Measurements from ENCODE around the gene STOML3.

The STOML3 gene

DNA sequence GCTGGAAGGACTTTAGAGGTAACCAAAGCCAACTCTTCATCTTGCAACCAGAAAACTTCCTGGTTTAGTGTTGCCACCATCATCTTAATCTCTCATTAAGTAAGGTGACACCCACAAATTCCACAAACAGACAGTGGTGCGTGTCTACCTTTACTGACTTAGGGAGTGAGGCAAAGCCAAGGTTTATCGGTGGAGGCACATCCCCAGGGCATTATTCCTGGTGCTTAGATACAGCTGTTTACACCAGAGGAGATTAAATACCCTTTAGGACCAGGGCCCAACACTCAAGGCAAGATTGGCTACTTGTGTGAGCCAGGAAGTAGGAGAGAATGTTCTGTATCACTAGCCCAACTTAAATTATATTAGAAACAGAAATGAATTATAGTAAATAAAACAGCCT is 9.5 kb downstream of the STOML3 start:
- DNase-seq (ENCODE audit: low read depth in 2 of 2), result no peak

DNA sequence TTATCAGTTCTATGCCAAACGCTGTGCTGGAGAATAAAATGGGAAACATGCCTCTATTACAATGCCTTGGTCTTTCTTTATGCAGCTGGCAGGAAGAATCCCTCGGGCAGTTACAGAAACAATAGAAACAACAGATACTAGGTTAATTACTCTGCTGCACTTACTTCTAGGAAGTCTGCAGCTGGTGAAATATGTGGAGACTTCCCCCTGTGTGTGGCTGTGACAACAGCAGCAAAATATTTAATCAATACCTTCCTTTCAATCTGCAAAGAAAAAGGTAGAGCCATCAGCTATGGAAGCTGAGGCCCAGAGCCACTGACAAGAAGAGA is 9.9 kb downstream of the STOML3 start:
- DNase-seq (ENCODE audit: low read depth in 2 of 2), result no peak

DNA sequence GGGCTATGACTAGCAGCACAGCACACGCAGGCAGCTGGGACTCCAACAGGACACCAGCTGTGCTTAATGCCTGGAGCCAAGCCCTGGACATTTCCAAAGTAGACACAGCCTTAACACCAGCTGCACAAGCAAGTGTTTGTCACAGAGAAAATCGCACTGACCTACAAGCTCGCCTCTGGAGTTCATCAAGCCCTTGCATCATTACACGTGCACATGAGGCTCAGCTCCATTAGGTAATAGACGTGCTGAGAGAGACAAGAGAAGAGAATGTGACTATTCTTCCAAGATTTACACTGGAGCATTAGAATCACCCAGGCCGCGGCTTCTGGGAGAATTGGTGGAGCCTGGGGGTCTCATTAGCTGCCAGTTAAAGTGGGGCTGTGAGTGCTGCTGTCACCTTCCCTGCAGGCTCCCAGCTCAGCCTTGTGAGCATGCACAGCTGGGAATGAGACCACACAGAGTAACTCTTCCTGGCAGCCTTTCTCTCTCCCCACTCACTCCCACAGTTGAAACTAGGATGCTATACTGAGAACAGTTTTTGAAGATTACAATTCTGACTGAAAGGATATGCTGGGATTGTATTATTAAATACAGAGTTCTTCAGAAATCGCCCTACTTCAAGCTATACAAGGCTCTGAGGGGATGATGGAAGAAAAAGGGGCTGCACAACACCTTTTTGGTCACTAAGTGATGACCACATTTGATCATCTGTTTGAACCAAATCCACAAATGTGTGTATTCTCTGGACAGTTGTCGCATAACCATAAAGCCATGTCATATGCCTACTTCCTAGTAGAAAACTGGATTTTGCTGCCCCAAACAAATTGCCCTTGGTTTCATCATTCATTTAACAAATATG is 10.5 kb downstream of the STOML3 start:
- no peak for DNase-seq (ENCODE audit: low read depth in 2 of 2)

- no peak for DNase-seq (ENCODE audit: low read depth in 2 of 2)
Measured at GRCh38 chr13:38970380-38971051, 20.1 kb downstream of the STOML3 start.

GRCh38 chr13:38969187-38969586 is 21.4 kb downstream of the STOML3 start:
- no peak for DNase-seq (ENCODE audit: low read depth in 2 of 2)

- DNase-seq (ENCODE audit: low read depth in 2 of 2), result no peak
Measured at GRCh38 chr13:38967446-38967845, 23.2 kb downstream of the STOML3 start.

GRCh38 chr13:38965281-38965680 is 25.4 kb downstream of the STOML3 start:
- no peak for DNase-seq (ENCODE audit: low read depth in 2 of 2)

DNA sequence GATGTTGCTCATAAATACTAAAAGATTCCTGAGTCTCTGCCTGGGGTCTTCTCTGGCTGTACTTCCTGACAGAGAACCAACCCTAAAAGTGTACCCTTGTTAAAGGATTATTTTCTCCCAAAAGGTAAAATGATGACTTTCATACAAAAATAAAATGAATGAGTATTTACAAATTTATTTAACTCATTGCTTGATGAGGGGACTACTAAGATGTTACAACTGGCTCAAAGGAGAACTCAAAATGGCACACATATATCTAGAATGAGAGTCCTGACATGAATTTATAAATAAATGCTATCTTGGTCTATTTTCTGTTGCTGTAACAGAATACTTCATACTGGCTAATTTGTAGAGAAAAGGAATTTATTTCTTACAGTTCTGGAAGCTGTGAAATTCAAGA is 30.5 kb downstream of the STOML3 start:
- DNase-seq (ENCODE audit: low read depth in 2 of 2), result no peak

- no peak for DNase-seq (ENCODE audit: low read depth in 2 of 2)
Measured at GRCh38 chr13:38957794-38958592, 32.6 kb downstream of the STOML3 start.

- no peak for DNase-seq (ENCODE audit: low read depth in 2 of 2)
Measured at GRCh38 chr13:38954844-38955243, 35.8 kb downstream of the STOML3 start.

DNA sequence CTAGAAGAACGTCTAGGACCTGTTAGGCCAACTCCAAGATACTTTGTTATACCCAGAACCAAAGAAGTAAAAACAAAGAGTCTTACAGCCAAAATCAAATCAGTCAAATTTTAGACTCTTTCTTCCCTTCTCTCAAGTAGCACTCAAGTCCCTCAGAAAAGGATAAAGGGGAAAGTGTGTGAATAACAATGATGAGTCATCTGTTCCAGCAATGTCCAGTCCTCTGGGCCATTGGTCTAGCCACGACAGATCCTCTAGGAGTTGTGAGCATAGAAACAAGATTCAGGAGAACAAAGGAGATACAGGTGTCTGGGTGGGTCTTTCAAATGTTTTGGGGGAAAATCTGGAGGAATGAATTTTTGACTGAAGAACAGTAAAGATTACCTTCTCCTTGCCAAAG is 36.3 kb downstream of the STOML3 start:
- DNase-seq (ENCODE audit: low read depth in 2 of 2), result no peak

- no peak for DNase-seq (ENCODE audit: low read depth in 2 of 2)
Measured at GRCh38 chr13:38952827-38953226, 37.8 kb downstream of the STOML3 start.

DNA sequence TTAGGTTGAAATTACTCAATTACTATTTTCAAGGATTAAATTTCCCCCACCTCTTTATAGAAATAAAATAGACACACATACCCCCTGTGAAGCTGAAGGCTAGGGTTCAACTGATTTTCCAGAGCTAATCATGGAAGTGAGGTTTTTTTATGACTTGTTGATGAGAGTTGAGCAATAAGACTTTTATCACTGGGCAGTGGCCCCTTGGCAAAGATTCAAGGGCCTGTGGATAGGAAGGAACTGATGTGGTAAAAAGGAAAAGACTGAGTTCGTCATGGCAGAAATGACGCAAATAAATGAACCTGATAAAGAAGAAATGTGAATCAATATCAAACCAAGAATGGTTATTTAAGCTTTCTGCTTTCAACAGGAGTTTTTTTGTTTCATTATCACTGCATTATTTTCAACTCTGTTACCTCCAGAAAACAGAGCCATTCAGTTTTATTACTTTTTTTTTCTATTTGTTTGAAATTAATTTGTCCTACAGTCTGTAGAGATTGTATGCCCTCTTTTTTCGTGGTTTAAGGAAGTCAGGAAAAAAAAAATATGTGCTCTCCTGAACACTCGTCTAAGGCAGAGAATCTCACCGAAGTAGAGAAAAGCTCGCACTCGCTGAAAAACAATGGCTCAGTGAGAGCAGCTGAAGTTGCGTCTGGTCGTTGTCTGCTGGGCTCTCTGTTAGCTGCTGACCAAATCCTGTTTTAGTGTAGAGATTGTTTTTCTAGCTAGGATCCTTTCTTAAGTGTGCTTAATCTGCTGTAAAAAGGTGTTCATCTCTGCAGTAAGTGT is 38.9 kb downstream of the STOML3 start:
- DNase-seq (ENCODE audit: low read depth in 2 of 2), result no peak

DNA sequence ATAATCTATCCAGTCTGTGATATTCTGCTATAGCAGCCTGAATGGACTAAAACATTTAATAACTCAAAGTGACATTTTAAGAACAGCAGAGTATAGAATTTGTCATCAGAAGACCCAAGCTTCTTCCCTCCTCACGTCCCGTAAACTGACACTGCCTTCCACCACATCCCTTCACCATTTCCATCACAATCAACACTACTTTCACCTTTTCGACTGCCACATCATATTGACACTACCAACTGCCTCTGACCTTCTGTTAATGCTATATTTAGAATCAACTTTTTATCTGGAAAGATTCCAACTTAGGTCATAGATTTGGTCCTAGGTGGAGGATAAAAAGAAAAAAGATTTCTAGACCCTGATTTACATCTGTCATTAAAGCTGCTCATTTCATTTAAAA is 39.6 kb downstream of the STOML3 start:
- DNase-seq (ENCODE audit: low read depth in 2 of 2), result no peak

GRCh38 chr13:38947054-38947453 is 43.6 kb downstream of the STOML3 start:
- DNase-seq (ENCODE audit: low read depth in 2 of 2), result no peak

GRCh38 chr13:38944219-38944618 is 46.4 kb downstream of the STOML3 start:
- no peak for DNase-seq (ENCODE audit: low read depth in 2 of 2)

DNA sequence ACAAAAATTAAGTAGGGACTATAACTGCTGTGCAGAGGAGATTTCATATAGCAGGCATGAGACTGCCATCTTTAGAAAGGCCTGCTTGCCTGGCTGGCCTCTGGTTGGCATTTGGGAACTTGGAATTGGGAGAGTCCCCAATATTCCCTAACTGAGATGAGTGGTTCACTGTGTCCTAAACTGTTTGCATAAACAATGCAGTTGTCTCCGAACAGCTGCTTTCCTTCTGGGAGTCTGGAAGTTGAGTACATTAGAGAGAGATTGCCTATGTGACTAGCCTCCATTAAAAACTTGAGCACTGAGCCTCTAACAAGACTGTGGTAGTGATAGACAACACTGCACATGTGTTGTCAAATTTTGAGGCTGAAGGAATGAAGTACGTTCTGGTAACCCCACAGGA is 47.4 kb downstream of the STOML3 start:
- no peak for DNase-seq (ENCODE audit: low read depth in 2 of 2)

DNA sequence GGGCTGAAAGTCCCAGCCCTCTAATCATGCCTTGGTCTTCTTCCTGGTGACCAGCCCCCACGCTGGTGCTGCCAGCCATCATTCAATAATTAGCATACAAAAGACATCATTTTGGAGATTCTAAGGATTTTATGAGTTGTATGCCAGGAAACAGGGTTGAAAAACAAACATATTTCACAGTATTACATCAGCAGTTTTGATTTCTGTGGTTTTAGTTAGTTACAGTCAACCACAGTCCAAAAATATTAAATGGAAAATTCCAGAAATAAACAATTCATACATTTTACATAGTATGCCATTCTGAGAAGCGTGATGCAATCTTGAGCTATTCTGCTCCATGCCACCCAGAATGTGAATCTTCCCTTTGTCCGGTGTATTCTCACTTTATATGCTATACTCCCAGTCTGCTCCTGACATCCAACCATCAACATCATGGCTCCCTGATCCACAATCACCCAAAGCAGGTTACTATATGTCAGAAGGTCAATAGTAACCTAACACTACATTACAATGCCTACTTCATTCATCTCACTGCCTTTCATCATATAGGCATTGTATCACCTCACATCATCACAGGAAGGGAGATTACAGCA is 49.2 kb downstream of the STOML3 start:
- DNase-seq (ENCODE audit: low read depth in 2 of 2), result no peak

- DNase-seq (ENCODE audit: low read depth in 2 of 2), result no peak
Measured at GRCh38 chr13:38933786-38934185, 56.8 kb downstream of the STOML3 start.

GRCh38 chr13:38922170-38922569 is 68.5 kb downstream of the STOML3 start:
- no peak for DNase-seq (ENCODE audit: low read depth in 2 of 2)

GRCh38 chr13:38921081-38921480 is 69.5 kb downstream of the STOML3 start:
- DNase-seq (ENCODE audit: low read depth in 2 of 2), result no peak

All from stimulated activated CD4-positive, alpha-beta T cell treated with anti-CD3 and anti-CD28 coated beads, Interleukin-15, amount 100 ng/mL, for 48 hours (primary cell).